Parathyroid adenoma (tissue), 2 donors: Measurements from ENCODE around the gene CLDN15.

ENCODE experiments used
- H2AFZ ChIP-seq: fragments of 300-600 bp; sonication (generic); one replicate; pipeline ENCODE4 v1.7.0; 2017; ENCODE audit warnings: antibody characterized with exemption, mild to moderate bottlenecking
- H3K27ac ChIP-seq: fragments of 300-600 bp; sonication (generic); one replicate; pipeline ENCODE4 v1.7.0; 2017
- H3K27me3 ChIP-seq: fragments of 300-600 bp; sonication (generic); one replicate; pipeline ENCODE4 v1.7.0; 2017; ENCODE audit warnings: low read length; ENCODE audit not compliant: control insufficient read depth, insufficient read depth
- H3K36me3 ChIP-seq: fragments of 300-600 bp; sonication (generic); one replicate; pipeline ENCODE4 v1.7.0; 2017; ENCODE audit warnings: low read length; ENCODE audit not compliant: control insufficient read depth, insufficient read depth
- H3K4me1 ChIP-seq: fragments of 300-600 bp; sonication (generic); one replicate; pipeline ENCODE4 v1.7.0; 2017; ENCODE audit warnings: control low read depth
- H3K4me2 ChIP-seq: fragments of 300-600 bp; sonication (generic); one replicate; pipeline ENCODE4 v1.7.0; 2017; ENCODE audit warnings: low read length
- H3K4me3 ChIP-seq: fragments of 300-600 bp; sonication (generic); one replicate; pipeline ENCODE4 v1.7.0; 2017; ENCODE audit warnings: low read depth, low read length
- H3K79me2 ChIP-seq: fragments of 300-600 bp; sonication (generic); one replicate; pipeline ENCODE4 v1.7.0; 2017; ENCODE audit warnings: control low read depth
- H3K9ac ChIP-seq: fragments of 300-600 bp; sonication (generic); one replicate; pipeline ENCODE4 v1.7.0; 2017; ENCODE audit warnings: mild to moderate bottlenecking
- H3K9me3 ChIP-seq: fragments of 300-600 bp; sonication (generic); one replicate; pipeline ENCODE4 v1.7.0; 2017; ENCODE audit warnings: low read length; ENCODE audit not compliant: control insufficient read depth
- CTCF ChIP-seq: fragments of 300-600 bp; sonication (generic); IDR thresholded peaks from one replicate; pipeline ENCODE4 v1.7.0; 2017; ENCODE audit warnings: antibody characterized with exemption, mild to moderate bottlenecking
- donor health status: primary hyperparathyroidism.

Gene CLDN15

GRCh38 chr7:101251871-101252659 is 14.5 kb upstream of the CLDN15 start:
- H3K27me3 ChIP-seq = no peaks in the 10 kb centered on the region
- peaks cover 6% of the 10 kb centered on the region for H3K4me1 ChIP-seq
- H3K4me2 ChIP-seq = peak overlapping the region; percentile 76
- no peaks in the 10 kb centered on the region for H3K9me3 ChIP-seq
- TF ChIP-seq CTCF = no peak
- H3K79me2 ChIP-seq = peaks cover 20% of the 10 kb centered on the region
- no peaks in the 10 kb centered on the region for H3K36me3 ChIP-seq
- peak overlapping the region; percentile 97 for H3K4me3 ChIP-seq
- peak overlapping the region; percentile 50 for H3K27ac ChIP-seq
- peak overlapping the region; percentile 92 for H2AFZ ChIP-seq
- H3K9ac ChIP-seq = peak overlapping the region; percentile 61

DNA sequence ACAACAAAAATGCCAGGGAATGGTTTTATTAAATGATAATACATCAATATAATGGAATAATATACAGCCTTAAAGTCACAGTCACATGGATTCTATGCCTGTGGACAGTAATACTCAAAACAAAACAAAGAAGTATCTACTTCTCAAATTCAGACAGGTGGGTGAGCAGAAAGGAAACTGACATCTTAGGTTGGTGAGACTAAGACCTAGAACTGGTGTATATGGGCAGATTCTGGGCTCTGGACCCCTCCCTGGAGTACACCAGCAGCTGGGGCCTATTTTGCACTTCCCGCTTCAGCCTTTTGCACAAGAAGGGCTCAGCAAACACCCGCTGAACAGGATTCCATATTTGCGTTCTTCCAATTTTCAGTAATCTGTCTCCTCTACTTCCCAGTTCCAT is 12.7 kb upstream of the CLDN15 start:
- peaks cover 23% of the 10 kb centered on the region for H3K79me2 ChIP-seq
- peaks cover 6% of the 10 kb centered on the region for H3K4me1 ChIP-seq
- H2AFZ ChIP-seq = no peak overlapping the region
- H3K36me3 ChIP-seq = no peaks in the 10 kb centered on the region
- no peak overlapping the region for H3K27ac ChIP-seq
- H3K9ac ChIP-seq = no peak overlapping the region
- no peaks in the 10 kb centered on the region for H3K9me3 ChIP-seq
- no peaks in the 10 kb centered on the region for H3K27me3 ChIP-seq
- TF ChIP-seq CTCF = no peak
- no peak overlapping the region for H3K4me2 ChIP-seq
- H3K4me3 ChIP-seq = no peak overlapping the region

DNA sequence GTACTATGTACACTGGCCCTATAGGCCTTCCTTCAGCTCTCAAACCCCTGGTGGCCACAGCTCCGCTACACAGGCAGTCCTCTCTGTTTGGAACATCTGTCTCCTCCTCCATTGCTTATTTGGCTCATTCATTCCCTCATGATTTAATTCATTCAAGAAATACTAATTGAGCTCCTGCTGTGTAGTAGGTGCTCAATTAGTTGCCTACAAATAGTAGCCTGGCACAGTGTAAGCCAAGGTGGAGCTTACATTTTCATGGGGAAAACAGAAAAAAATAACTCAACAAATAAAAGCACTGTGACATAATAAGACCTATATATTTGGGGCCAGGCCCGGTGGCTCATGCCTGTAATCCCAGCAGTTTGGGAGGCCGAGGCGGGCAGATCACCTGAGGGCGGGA is 10.7 kb upstream of the CLDN15 start:
- Histone ChIP-seq H3K27ac (no peak overlapping the region), H3K9ac (no peak overlapping the region), H3K4me3 (no peak overlapping the region), H3K27me3 (no peaks in the 10 kb centered on the region), H3K4me2 (no peak overlapping the region), H3K4me1 (peaks cover 14% of the 10 kb centered on the region), H3K79me2 (peaks cover 26% of the 10 kb centered on the region), H3K36me3 (no peaks in the 10 kb centered on the region), H2AFZ (no peak overlapping the region), H3K9me3 (no peaks in the 10 kb centered on the region)
- TF ChIP-seq CTCF = no peak

DNA sequence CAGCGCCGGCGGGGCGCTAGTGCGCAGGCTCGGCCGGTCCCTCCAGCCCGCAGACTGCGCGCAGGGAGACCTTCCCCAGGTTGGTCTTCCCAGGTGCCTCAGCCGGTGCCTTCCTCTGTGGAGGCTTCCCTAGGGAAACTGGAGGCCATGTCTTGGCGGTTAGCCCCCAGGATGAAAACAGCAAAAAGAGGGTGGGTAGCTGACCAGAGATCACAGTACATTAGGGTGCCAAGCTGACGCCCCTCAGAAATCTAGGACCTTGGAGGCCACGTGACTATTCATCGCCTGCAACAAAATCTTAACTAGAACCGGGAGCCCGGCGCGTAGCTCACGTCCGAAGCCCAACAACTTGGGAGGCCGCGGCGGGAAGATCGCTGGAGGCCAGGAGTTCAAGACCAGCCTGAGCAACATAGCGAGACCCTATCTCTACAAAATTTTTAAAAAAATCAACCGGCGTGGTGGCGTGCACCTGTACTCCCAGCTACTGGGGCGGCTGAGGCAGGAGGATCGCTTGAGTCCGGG is 7.6 kb upstream of the CLDN15 start:
- no peak for TF ChIP-seq CTCF
- H3K4me3 ChIP-seq = peak overlapping the region; percentile 100
- no peaks in the 10 kb centered on the region for H3K36me3 ChIP-seq
- peaks cover 11% of the 10 kb centered on the region for H3K4me1 ChIP-seq
- no peaks in the 10 kb centered on the region for H3K9me3 ChIP-seq
- peak overlapping the region; percentile 93 for H2AFZ ChIP-seq
- peak overlapping the region; percentile 96 for H3K27ac ChIP-seq
- H3K27me3 ChIP-seq = no peaks in the 10 kb centered on the region
- peak overlapping the region; percentile 100 for H3K4me2 ChIP-seq
- H3K79me2 ChIP-seq = peaks cover 35% of the 10 kb centered on the region
- peak overlapping the region; percentile 63 for H3K9ac ChIP-seq
